Measurements from ENCODE around the gene GATA5.

- TF ChIP-seq CTCF (IDR thresholded peaks at IDR 0.05) (no peak), POLR2A (IDR thresholded peaks at IDR 0.05) (no peak)
Observed at GRCh38 chr20:62485062-62485700, 9.4 kb upstream of the GATA5 start.

Measured in uterus (tissue), 2 donors.